SK-N-MC (cell line): Measurements from ENCODE around the gene DNAAF5.
A peak's percentile ranks its signal among the peaks of the same experiment; 100 is the strongest.

ENCODE experiments used
- EZH2 ChIP-seq: fragments of 200-600 bp; sonication (generic); IDR thresholded peaks from one replicate; pipeline ENCODE4 v1.6.1; 2017; ENCODE audit warnings: antibody characterized with exemption
- POLR2AphosphoS5 ChIP-seq: IDR thresholded peaks from 2 replicates; pipeline ENCODE4 v1.6.1; 2012; ENCODE audit warnings: mild to moderate bottlenecking, low read depth, low read length, borderline replicate concordance

DNA sequence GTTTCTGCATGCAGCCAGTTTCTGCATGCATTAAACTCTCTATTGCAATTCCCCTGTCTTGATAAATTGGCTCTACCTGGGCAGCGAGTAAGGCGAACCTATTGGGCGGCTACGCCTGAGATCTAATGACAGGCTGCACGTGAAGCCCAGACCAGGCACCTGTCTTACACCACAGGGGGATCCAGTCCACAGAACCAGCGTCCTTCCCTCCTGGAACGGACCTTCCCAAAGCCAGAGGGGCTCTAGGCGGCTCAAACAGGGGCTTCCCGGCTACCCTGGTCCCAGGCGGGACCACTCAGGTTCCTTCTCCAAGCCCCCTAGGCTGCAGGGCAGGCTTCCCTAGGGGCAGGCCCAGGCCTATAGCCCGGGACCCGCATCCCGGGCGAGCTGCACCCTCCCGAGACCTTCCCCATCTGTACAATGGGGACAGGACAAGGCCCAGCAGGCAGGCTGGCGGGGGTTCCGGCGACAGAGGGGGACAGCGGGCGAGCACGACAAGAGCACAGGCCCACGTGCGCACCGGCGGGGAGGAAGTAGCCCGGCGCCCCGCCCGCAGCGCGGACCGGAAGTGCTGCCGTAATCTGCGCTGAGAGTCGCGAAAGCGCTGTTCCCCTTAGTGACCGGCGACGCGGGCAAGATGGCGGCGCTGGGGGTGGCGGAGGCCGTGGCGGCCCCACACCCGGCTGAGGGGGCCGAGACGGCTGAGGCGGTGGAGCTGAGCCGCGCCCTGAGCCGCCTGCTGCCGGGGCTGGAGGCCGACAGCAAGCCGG, at the start of gene DNAAF5:
- TF ChIP-seq EZH2 (no peak), POLR2AphosphoS5 (peak; percentile 70)
